ENCODE results near the gene COG6.
A peak's percentile ranks its signal among the peaks of the same experiment; 100 is the strongest.

COG6 gene

DNA sequence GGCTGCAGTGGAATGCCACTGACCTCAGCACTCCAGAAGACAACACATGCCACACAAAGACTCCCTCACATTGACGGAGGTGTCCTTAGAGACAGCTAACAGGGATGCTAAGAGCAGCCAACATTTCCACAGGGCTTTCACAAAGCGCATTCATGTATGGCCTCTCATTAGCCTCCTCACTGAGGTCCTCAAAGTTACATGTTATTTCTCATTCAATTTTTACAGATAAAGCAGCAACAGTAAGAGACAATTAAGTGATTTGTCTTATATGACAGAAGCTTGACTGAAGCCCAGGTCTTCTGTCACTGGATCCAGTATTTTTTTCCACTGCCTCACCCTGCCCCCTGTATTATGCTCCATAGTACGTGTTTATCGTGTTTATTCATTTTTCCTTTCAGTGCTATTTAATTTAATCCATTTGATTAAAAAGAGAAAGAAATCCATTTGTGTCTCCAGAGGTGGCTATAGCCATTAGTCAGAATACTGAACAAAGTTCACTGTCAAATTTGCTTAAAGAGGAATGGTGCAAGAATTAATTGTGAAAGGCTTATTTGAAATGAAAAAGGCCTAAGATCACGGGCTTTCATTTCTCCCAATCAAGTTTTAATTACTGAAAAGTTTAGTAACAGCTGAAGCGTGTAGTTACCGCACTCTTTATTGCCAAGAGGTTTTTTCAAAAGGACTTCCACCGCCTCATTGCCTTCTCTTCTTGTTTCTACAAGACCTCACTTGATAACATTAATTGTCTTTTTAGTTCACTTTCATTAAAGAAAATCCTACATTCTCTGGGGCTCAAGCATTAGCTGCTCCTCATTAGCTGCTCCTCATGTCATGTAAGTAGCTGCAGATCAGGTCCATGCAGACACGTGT, 115.0 kb downstream of the COG6 start:
- ChIA-PET POLR2A (ENCODE audit: low non-redundant PET) (no interaction called here), CTCF (interaction anchor here (1.6 kb wide), 1 partner anchor 172 kb away, joined by 3 read pairs; no protein-coding TSS in a partner anchor)
- H3K27ac ChIP-seq: no peak overlapping the region
- no peak for DNase-seq (ENCODE audit: low spot score)
- TF ChIP-seq, protein P1, sequence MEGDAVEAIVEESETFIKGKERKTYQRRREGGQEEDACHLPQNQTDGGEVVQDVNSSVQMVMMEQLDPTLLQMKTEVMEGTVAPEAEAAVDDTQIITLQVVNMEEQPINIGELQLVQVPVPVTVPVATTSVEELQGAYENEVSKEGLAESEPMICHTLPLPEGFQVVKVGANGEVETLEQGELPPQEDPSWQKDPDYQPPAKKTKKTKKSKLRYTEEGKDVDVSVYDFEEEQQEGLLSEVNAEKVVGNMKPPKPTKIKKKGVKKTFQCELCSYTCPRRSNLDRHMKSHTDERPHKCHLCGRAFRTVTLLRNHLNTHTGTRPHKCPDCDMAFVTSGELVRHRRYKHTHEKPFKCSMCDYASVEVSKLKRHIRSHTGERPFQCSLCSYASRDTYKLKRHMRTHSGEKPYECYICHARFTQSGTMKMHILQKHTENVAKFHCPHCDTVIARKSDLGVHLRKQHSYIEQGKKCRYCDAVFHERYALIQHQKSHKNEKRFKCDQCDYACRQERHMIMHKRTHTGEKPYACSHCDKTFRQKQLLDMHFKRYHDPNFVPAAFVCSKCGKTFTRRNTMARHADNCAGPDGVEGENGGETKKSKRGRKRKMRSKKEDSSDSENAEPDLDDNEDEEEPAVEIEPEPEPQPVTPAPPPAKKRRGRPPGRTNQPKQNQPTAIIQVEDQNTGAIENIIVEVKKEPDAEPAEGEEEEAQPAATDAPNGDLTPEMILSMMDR (conservative IDR thresholded peaks at IDR 0.05; ENCODE audit: low read depth): no peak

DNA sequence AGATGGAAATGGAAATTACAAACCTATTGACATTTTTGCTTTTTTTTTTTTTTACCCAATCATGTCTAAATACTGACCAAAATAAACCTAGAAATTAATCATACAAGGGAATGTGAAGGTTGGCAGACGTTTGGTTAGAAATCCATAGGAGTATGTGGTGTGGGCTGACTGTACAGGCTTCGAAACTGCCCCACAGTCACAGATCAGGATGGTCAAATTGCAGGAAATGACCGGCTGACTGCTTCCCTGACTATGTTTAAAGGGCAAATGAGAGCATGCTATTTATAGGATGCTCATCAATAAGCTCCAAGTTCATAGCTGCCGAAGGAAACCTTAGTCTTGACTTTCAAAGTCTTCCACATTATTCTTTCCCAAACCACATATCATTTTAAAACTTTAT, 118.4 kb downstream of the COG6 start:
- POLR2A ChIA-PET (ENCODE audit: low non-redundant PET): no interaction called here
- CTCF ChIA-PET: interaction anchor here (0.6 to 0.7 kb wide), 2 partner anchors 169 to 671 kb away, joined by 3 to 5 read pairs; no protein-coding TSS in a partner anchor
- TF ChIP-seq, protein P1 (conservative IDR thresholded peaks at IDR 0.05; ENCODE audit: low read depth): no peak
- H3K27ac ChIP-seq: no peak overlapping the region
- DNase-seq (ENCODE audit: low spot score): no peak

DNA sequence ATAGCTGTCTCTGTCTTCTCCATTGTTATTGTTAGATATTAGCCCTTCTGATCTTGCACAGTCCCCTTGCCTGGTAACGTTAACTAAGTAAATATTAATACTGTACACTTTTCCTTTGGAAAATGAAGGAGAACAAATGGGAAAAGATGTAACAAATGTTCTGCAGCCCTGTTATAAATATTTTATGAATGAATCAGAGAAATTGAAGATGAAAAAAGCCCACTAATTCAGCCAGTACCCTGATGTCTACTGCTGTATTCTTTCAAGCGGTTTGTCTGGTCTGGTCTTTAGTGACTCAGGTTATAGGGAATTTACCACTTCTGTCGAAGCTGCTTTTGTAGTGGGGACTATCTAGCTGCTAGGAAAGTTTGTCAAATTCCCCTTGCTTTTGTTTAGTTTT, 121.0 kb downstream of the COG6 start:
- ChIA-PET POLR2A (ENCODE audit: low non-redundant PET) (no interaction called here), CTCF (interaction anchor here (0.6 kb wide), 1 partner anchor 891 kb away, joined by 4 read pairs; no protein-coding TSS in a partner anchor)
- DNase-seq (ENCODE audit: low spot score): no peak
- TF ChIP-seq, protein P1 (conservative IDR thresholded peaks at IDR 0.05; ENCODE audit: low read depth): no peak
- no peak overlapping the region for H3K27ac ChIP-seq

DNA sequence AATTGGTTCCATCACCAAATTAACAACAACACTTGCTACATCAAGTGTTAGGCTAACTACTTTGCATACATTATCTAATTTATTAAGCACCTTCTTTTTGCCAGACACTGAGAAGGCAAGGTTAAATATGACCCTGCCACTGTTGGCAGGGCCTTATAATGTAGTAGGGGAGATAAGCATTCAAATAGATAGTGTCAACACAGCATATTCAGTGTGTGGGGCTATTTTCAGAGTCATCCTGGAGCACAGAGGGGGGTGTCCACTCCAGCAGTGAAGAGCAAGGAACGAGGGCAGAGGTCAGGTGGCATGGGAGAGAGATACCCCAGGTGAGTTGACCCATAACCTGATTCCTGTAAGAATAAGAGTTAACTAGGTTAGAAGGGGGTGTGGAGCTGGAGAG, 121.6 kb downstream of the COG6 start:
- ChIA-PET POLR2A (ENCODE audit: low non-redundant PET) (no interaction called here), CTCF (no interaction called here)
- no peak overlapping the region for H3K27ac ChIP-seq
- DNase-seq (ENCODE audit: low spot score): no peak
- TF ChIP-seq, protein P1 (conservative IDR thresholded peaks at IDR 0.05; ENCODE audit: low read depth): no peak

DNA sequence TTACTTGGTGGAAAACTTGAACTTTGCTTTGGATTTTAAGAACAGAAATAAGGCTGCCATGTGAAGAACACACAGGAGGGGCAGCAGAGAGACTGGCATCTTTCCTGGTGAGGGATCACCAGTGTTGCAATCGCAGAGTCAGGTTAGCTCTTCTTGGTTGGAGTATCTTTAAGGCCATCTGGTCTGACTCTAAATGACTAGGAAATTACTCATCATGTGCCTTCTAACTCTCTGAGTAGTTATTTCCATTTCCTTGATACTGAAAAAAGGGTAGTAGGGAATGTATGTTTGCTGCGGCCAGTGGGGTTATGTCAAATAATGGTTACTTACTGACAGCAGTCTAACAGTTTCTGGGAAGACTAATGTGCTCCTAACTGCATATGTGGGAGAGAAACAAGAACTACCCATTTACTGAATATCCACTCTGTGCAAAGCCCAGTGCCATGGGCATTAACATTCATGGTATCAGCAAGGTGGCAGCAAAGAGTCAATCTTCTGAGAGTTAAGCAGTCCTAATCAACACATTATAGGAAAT, 122.1 kb downstream of the COG6 start:
- ChIA-PET POLR2A (ENCODE audit: low non-redundant PET) (no interaction called here), CTCF (no interaction called here)
- TF ChIP-seq, protein P1 (conservative IDR thresholded peaks at IDR 0.05; ENCODE audit: low read depth): peak; percentile 20; the same call in 1 of the 2 replicates
- H3K27ac ChIP-seq: no peak overlapping the region
- peak; percentile 59 for DNase-seq (ENCODE audit: low spot score)

DNA sequence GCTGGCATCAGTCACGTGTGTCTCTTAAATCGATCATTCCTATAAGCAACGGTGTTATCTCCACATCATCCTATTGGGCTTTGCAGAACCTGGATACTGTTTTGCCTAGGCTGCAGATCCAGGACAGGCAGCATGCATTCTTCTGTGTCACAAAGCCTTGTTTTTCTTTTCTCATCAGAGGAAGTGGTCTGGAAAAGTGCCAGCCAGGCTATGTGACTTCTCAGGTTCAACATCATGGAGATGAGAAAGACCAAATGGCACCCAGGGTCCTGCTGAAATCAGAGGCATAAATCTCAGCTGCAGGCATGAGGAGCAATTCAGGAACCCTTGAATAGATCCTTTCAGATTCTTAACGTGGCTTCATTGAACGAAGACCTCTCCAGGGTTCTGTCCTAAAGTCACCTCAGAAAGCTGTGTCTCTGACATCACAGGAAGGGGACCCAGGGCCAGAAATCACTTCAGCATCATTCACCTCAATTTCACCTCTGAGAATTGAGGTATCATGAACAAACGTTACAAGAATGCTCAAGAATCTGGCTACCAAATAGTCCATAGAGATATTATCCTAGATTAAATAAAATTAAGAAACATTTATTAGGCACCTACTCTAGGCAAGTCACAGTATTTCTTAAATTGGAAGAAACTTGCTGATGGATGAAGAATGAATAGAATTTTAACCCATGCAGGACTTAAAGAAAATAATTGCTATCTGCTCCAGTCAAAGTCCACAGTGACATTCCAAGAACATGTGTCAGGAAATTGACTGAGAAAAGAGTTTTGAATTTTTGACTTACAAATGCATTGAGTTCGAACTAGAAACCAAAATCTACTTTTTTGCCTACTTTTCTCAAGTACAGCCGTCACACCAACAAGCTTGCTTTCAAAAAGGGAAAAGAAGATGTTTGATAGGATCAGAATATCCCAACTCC, 124.1 kb downstream of the COG6 start:
- TF ChIP-seq, protein P1 (conservative IDR thresholded peaks at IDR 0.05; ENCODE audit: low read depth): no peak
- POLR2A ChIA-PET (ENCODE audit: low non-redundant PET): no interaction called here
- no peak for DNase-seq (ENCODE audit: low spot score)
- CTCF ChIA-PET: no interaction called here
- no peak overlapping the region for H3K27ac ChIP-seq
